Memory B cell (primary cell): ENCODE measurements around the gene ACAA2.
"Not testable (repeated sequence)": the region's sequence is repeated elsewhere in the genome, so short reads cannot be mapped to it uniquely, and the experiment has no call there.

Source experiments
- ATAC-seq: fragments of 150-1000 bp; cut with Tn5 transposase; 2 replicates; pipeline ENCODE4 v1.10.0; 2021; ENCODE audit warnings: low read depth, mild to moderate bottlenecking, moderate library complexity
- DNase-seq, 2 donors: peaks; one replicate each; pipeline ENCODE4 v3.0.0; 2022; ENCODE audit warnings: low spot score in 2 of 2
- H3K27ac Mint-ChIP-seq: one replicate; pipeline ENCODE4 v1.8.0; 2022; ENCODE audit warnings: mild to moderate bottlenecking, moderate library complexity, mixed read lengths
- H3K27me3 Mint-ChIP-seq: one replicate; pipeline ENCODE4 v1.8.0; 2022; ENCODE audit warnings: mixed read lengths
- H3K36me3 Mint-ChIP-seq: one replicate; pipeline ENCODE4 v1.8.0; 2022; ENCODE audit warnings: mild to moderate bottlenecking, mixed read lengths
- H3K4me1 Mint-ChIP-seq: one replicate; pipeline ENCODE4 v1.8.0; 2022; ENCODE audit warnings: mixed read lengths
- H3K4me3 Mint-ChIP-seq: one replicate; pipeline ENCODE4 v1.8.0; 2022; ENCODE audit warnings: mild to moderate bottlenecking, moderate library complexity, mixed read lengths
- H3K9me3 Mint-ChIP-seq: one replicate; pipeline ENCODE4 v1.8.0; 2022; ENCODE audit warnings: mixed read lengths

The ACAA2 gene

GRCh38 chr18:49812286-49813068 lies 856 bp downstream of the ACAA2 start:
- peaks cover 8% of the 10 kb centered on the region for H3K9me3 Mint-ChIP-seq
- DNase-seq (no peak), ATAC-seq (no peak)
- no peaks in the 10 kb centered on the region for H3K27me3 Mint-ChIP-seq
- peaks cover 15% of the 10 kb centered on the region for H3K4me1 Mint-ChIP-seq
- H3K27ac Mint-ChIP-seq: peak overlapping the region; percentile 87
- peak overlapping the region; percentile 95 for H3K4me3 Mint-ChIP-seq
- peaks cover 12% of the 10 kb centered on the region for H3K36me3 Mint-ChIP-seq

GRCh38 chr18:49811151-49811938 lies 2.0 kb downstream of the ACAA2 start:
- Mint-ChIP-seq H3K36me3 (peaks cover 12% of the 10 kb centered on the region), H3K4me1 (peaks cover 15% of the 10 kb centered on the region)

GRCh38 chr18:49808553-49809191 lies 4.7 kb downstream of the ACAA2 start:
- not testable (repeated sequence) for DNase-seq, H3K27ac Mint-ChIP-seq, H3K9me3 Mint-ChIP-seq, ATAC-seq, H3K4me3 Mint-ChIP-seq, H3K27me3 Mint-ChIP-seq
- peaks cover 17% of the 10 kb centered on the region for H3K4me1 Mint-ChIP-seq
- H3K36me3 Mint-ChIP-seq: peaks cover 12% of the 10 kb centered on the region

More at GRCh38 chr18:49811151-49811938, 2.0 kb downstream of the ACAA2 start:
- Mint-ChIP-seq H3K4me3 (no peak overlapping the region), H3K27me3 (no peaks in the 10 kb centered on the region), H3K9me3 (peaks cover 8% of the 10 kb centered on the region), H3K27ac (no peak overlapping the region)
- ATAC-seq (no peak), DNase-seq (no peak)

GRCh38 chr18:49804096-49804495 lies 9.2 kb downstream of the ACAA2 start:
- Mint-ChIP-seq H3K36me3 (peaks cover 17% of the 10 kb centered on the region), H3K4me1 (peaks cover 8% of the 10 kb centered on the region), H3K27ac (no peak overlapping the region), H3K9me3 (peaks cover 4% of the 10 kb centered on the region), H3K4me3 (no peak overlapping the region), H3K27me3 (no peaks in the 10 kb centered on the region)
- DNase-seq (no peak), ATAC-seq (no peak)

GRCh38 chr18:49802623-49803022 lies 10.7 kb downstream of the ACAA2 start:
- DNase-seq (no peak), ATAC-seq (no peak)
- H3K27ac Mint-ChIP-seq: no peak overlapping the region
- no peak overlapping the region for H3K4me3 Mint-ChIP-seq
- peaks cover 17% of the 10 kb centered on the region for H3K36me3 Mint-ChIP-seq
- H3K4me1 Mint-ChIP-seq: peaks cover 8% of the 10 kb centered on the region
- H3K9me3 Mint-ChIP-seq: no peaks in the 10 kb centered on the region
- H3K27me3 Mint-ChIP-seq: no peaks in the 10 kb centered on the region

- H3K36me3 Mint-ChIP-seq: peaks cover 23% of the 10 kb centered on the region
- H3K27me3 Mint-ChIP-seq, H3K9me3 Mint-ChIP-seq, ATAC-seq, H3K4me3 Mint-ChIP-seq, H3K27ac Mint-ChIP-seq, H3K4me1 Mint-ChIP-seq, DNase-seq: not testable (repeated sequence)
Observed at GRCh38 chr18:49800491-49800890, 12.8 kb downstream of the ACAA2 start.

- H3K27me3 Mint-ChIP-seq, H3K4me3 Mint-ChIP-seq, DNase-seq, H3K9me3 Mint-ChIP-seq, H3K4me1 Mint-ChIP-seq, ATAC-seq, H3K27ac Mint-ChIP-seq: not testable (repeated sequence)
- H3K36me3 Mint-ChIP-seq: peaks cover 25% of the 10 kb centered on the region
Observed at GRCh38 chr18:49799806-49800205, 13.5 kb downstream of the ACAA2 start.

- no peaks in the 10 kb centered on the region for H3K27me3 Mint-ChIP-seq
Observed at GRCh38 chr18:49798001-49798400, 15.3 kb downstream of the ACAA2 start.

GRCh38 chr18:49795612-49796552 lies 17.5 kb downstream of the ACAA2 start:
- DNase-seq: no peak
- no peak for ATAC-seq
- Mint-ChIP-seq H3K27ac (no peak overlapping the region), H3K9me3 (no peaks in the 10 kb centered on the region), H3K36me3 (peaks cover 29% of the 10 kb centered on the region), H3K27me3 (no peaks in the 10 kb centered on the region), H3K4me3 (no peak overlapping the region), H3K4me1 (no peaks in the 10 kb centered on the region)

More at GRCh38 chr18:49798001-49798400, 15.3 kb downstream of the ACAA2 start:
- H3K4me3 Mint-ChIP-seq: no peak overlapping the region
- no peak for ATAC-seq
- no peaks in the 10 kb centered on the region for H3K9me3 Mint-ChIP-seq
- no peak for DNase-seq
- H3K4me1 Mint-ChIP-seq: no peaks in the 10 kb centered on the region
- H3K27ac Mint-ChIP-seq: no peak overlapping the region
- H3K36me3 Mint-ChIP-seq: peaks cover 28% of the 10 kb centered on the region

- DNase-seq: no peak
- no peak for ATAC-seq
- H3K4me1 Mint-ChIP-seq: no peaks in the 10 kb centered on the region
- no peak overlapping the region for H3K4me3 Mint-ChIP-seq
- H3K27ac Mint-ChIP-seq: no peak overlapping the region
- no peaks in the 10 kb centered on the region for H3K9me3 Mint-ChIP-seq
- peaks cover 35% of the 10 kb centered on the region for H3K36me3 Mint-ChIP-seq
- H3K27me3 Mint-ChIP-seq: no peaks in the 10 kb centered on the region
Observed at GRCh38 chr18:49794743-49795142, 18.6 kb downstream of the ACAA2 start.

GRCh38 chr18:49789560-49790134 lies 23.7 kb downstream of the ACAA2 start:
- H3K27ac Mint-ChIP-seq, H3K9me3 Mint-ChIP-seq, H3K4me1 Mint-ChIP-seq, DNase-seq, H3K27me3 Mint-ChIP-seq, H3K4me3 Mint-ChIP-seq, ATAC-seq: not testable (repeated sequence)
- peaks cover 37% of the 10 kb centered on the region for H3K36me3 Mint-ChIP-seq

GRCh38 chr18:49788327-49788898 lies 24.9 kb downstream of the ACAA2 start:
- ATAC-seq: no peak
- H3K27ac Mint-ChIP-seq: no peak overlapping the region
- no peak for DNase-seq
- peaks cover 3% of the 10 kb centered on the region for H3K4me1 Mint-ChIP-seq
- no peaks in the 10 kb centered on the region for H3K27me3 Mint-ChIP-seq
- peaks cover 40% of the 10 kb centered on the region for H3K36me3 Mint-ChIP-seq
- no peaks in the 10 kb centered on the region for H3K9me3 Mint-ChIP-seq
- no peak overlapping the region for H3K4me3 Mint-ChIP-seq
